ENCODE results near the gene ADRA2C. TPM values are rescaled to one million over a fixed set of nuclear protein-coding genes. Genes with fewer than 3 reads are reported as not detected.

Gene ADRA2C
- total RNA-seq, 1 experiment from 2014 or later, result 8.6 TPM

DNA sequence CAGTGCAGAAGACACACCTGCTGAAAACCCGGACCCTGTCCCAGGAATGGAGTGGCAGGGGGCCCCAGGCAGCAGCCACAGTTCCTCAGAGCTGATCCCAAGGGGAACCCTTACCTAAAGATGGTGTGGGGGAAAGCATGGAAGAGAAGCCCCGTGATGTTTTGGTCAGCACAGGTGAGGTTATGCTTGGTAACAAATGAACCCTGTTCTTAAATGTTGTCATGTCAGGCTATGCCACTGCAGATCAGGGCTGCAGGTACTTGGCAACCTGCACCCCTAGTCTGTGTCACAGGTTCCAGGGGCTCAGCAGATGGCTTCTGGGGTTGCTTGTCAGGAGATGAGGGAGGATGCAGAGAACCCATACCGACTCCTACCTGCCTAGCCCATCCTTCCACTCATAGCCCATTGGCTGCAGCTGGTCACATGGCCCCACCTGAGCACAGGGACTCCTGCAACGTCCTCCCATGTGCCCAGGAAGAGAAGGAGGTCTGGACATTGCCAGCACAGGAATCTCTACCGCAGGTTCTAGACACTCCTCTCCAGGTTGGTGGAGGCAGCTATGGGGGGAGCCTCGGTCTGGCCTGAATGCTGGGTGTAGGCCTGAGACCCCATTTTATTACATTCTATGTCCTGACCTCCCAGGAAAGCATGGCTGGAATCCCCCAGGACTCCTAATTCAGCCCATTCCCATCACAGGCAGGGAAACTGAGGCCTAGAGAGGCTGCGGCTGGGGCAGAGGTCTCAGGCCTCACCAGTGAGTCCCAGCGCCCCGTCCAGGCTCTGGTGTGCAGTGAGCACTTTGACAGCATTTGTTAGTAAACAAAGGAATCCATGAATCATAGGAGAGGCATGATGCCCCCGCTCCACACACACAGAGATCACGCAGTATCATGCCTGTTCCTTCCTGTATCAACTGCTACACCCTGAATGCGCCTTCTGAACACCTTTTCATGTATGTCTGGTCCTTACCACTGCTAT lies 51.1 kb downstream of the ADRA2C start:
- peaks cover 7 to 22% of the 10 kb centered on the region in 2 experiments; a peak in 3 of 4 replicates for H3K4me1 Mint-ChIP-seq
- H3K4ac ChIP-seq (ENCODE audit: low read depth, low read length), result no peak overlapping the region
- no peak overlapping the region for H3K18ac ChIP-seq (ENCODE audit: insufficient read length, low read depth, low read length)
- no peak overlapping the region for H2BK5ac ChIP-seq (ENCODE audit: insufficient read length, low read length)
- H3K79me2 ChIP-seq (ENCODE audit: insufficient read depth, low read length), result no peaks in the 10 kb centered on the region
- H2BK120ac ChIP-seq (ENCODE audit: low read depth, low read length, poor library complexity, severe bottlenecking), result no peak overlapping the region
- no peaks in the 10 kb centered on the region for H3K4me1 ChIP-seq (ENCODE audit: insufficient read depth, low read length)
- no peaks in the 10 kb centered on the region for H4K20me1 ChIP-seq (ENCODE audit: control insufficient read depth, insufficient read depth, insufficient read length)
- no peak overlapping the region for H4K5ac ChIP-seq (ENCODE audit: insufficient read length, low read depth, low read length)
- no peak overlapping the region for H3K27ac ChIP-seq (ENCODE audit: insufficient read length, low read depth, low read length)
- no peak overlapping the region for H3K23ac ChIP-seq (ENCODE audit: insufficient read length, low read depth, low read length)
- TF ChIP-seq CTCF (conservative IDR thresholded peaks at IDR 0.05), result no peak
- no CpG with 5 or more reads among the region's 12 CpGs for WGBS (ENCODE audit: extremely low coverage, insufficient read length, low lambda C conversion rate)
- H2BK15ac ChIP-seq (ENCODE audit: low read depth, low read length), result no peak overlapping the region
- no peak overlapping the region for H4K8ac ChIP-seq (replicated peaks; ENCODE audit: insufficient read length, low read depth, low read length)
- H3K56ac ChIP-seq (ENCODE audit: insufficient read length, low read depth, low read length), result no peak overlapping the region
- peaks cover 20% of the 10 kb centered on the region for H3K27me3 Mint-ChIP-seq (ENCODE audit: low read depth)
- H3K36me3 Mint-ChIP-seq (ENCODE audit: insufficient read depth in 1 of 3, low read depth in 3 of 3), result peaks cover 0 to 2% (median 0%) of the 10 kb centered on the region in 3 experiments; a peak in 1 of 7 replicates
- H3K27ac Mint-ChIP-seq, result no peak overlapping the region
- H3K79me1 ChIP-seq (ENCODE audit: insufficient read depth, low read depth, low read length, poor library complexity, severe bottlenecking), result no peaks in the 10 kb centered on the region
- H3K4me2 ChIP-seq (ENCODE audit: insufficient read depth, insufficient read length, low read length), result no peak overlapping the region
- H3K9me3 Mint-ChIP-seq, result peaks cover 4 to 6% of the 10 kb centered on the region in 2 experiments; a peak in 4 of 5 replicates
- no peaks in the 10 kb centered on the region for H3K9me3 ChIP-seq (ENCODE audit: control insufficient read depth, low read depth, low read length)
- H3K27me3 ChIP-seq (ENCODE audit: insufficient read depth, low read length), result no peaks in the 10 kb centered on the region
- no peak overlapping the region for H3K9ac ChIP-seq (ENCODE audit: extremely low read depth, insufficient read length, low read length)
- H3K4me3 Mint-ChIP-seq, result no peak overlapping the region; a peak in 1 of 5 replicates
- H4K91ac ChIP-seq (ENCODE audit: insufficient read length, low read depth, low read length), result no peak overlapping the region
- H2BK12ac ChIP-seq (ENCODE audit: insufficient read length, low read depth, low read length), result no peak overlapping the region
- no peaks in the 10 kb centered on the region for H3K23me2 ChIP-seq (ENCODE audit: insufficient read length, low read depth, low read length, poor library complexity, severe bottlenecking)
- no peak overlapping the region for H3T11ph ChIP-seq (ENCODE audit: low read length)
- no peak overlapping the region for H2AK5ac ChIP-seq (ENCODE audit: insufficient read length, low read length)
- no peak overlapping the region for H3K14ac ChIP-seq (ENCODE audit: insufficient read depth, low read length)
- no peak for DNase-seq
- H2AFZ ChIP-seq (ENCODE audit: low read length), result no peak overlapping the region
- H2BK20ac ChIP-seq (ENCODE audit: low read depth, low read length, poor library complexity, severe bottlenecking), result no peak overlapping the region

Other genes with a start within 250 kb of the ADRA2C start
- 84.3 and 85.9 TPM in 2 replicates for gene LRPAP1, start 234.0 kb upstream of the ADRA2C start, total RNA-seq (2021)

Data from H9 (cell line).